Tongue (tissue), 1 donor: ENCODE data around the gene PPEF1. TPM values are rescaled to one million over a fixed set of nuclear protein-coding genes. Genes with fewer than 3 reads are reported as not detected.

Experiments
- total RNA-seq: library from RNA; depleted of rRNA; stranded (reverse); fragments of >200 nt; gene quantifications from one replicate; pipeline ENCODE4 v1.2.3, GENCODE V29; 2014

The PPEF1 gene
- total RNA-seq, 1 donor from 2014 or later: 1.5 TPM

Other genes starting within 250 kb of the PPEF1 start
- gene RS1, start 35.5 kb upstream of the PPEF1 start, total RNA-seq: not detected